ENCODE measurements around the gene MAGOHB.
"Not testable (repeated sequence)": the region's sequence is repeated elsewhere in the genome, so short reads cannot be mapped to it uniquely, and the experiment has no call there.

The MAGOHB gene

GRCh38 chr12:10613349-10614055 lies at the start of gene MAGOHB:
Gene MAGOHB, minus strand, starts transcription at chr12:10613609. Its CDS starts 77 bp downstream, at chr12:10613532.
- peak; percentile 90 to 97 for DNase-seq

GRCh38 chr12:10661338-10661737 lies 47.9 kb upstream of the MAGOHB start:
- no peak for DNase-seq

GRCh38 chr12:10654003-10654402 lies 40.6 kb upstream of the MAGOHB start:
- DNase-seq = no peak

- no peak for DNase-seq
Observed at GRCh38 chr12:10652192-10652591, 38.8 kb upstream of the MAGOHB start.

- DNase-seq = not testable (repeated sequence)
Observed at GRCh38 chr12:10646576-10646975, 33.2 kb upstream of the MAGOHB start.

GRCh38 chr12:10645910-10646309 lies 32.5 kb upstream of the MAGOHB start:
- no peak for DNase-seq

- no peak for DNase-seq
Observed at GRCh38 chr12:10641735-10642500, 28.5 kb upstream of the MAGOHB start.

- DNase-seq = no peak
Observed at GRCh38 chr12:10638728-10639127, 25.3 kb upstream of the MAGOHB start.

- DNase-seq = no peak
Observed at GRCh38 chr12:10636611-10637010, 23.2 kb upstream of the MAGOHB start.

- no peak for DNase-seq
Observed at GRCh38 chr12:10636124-10636523, 22.7 kb upstream of the MAGOHB start.

- no peak for DNase-seq
Observed at GRCh38 chr12:10635306-10635705, 21.9 kb upstream of the MAGOHB start.

- DNase-seq = no peak
Observed at GRCh38 chr12:10634427-10634826, 21.0 kb upstream of the MAGOHB start.

- DNase-seq = no peak
Observed at GRCh38 chr12:10633541-10633940, 20.1 kb upstream of the MAGOHB start.

GRCh38 chr12:10632226-10632625 lies 18.8 kb upstream of the MAGOHB start:
- DNase-seq = no peak

GRCh38 chr12:10624605-10625004 lies 11.2 kb upstream of the MAGOHB start:
- DNase-seq = no peak

GRCh38 chr12:10623131-10623530 lies 9.7 kb upstream of the MAGOHB start:
- DNase-seq = no peak

- no peak for DNase-seq
Observed at GRCh38 chr12:10621278-10621677, 7.9 kb upstream of the MAGOHB start.

- no peak for DNase-seq
Observed at GRCh38 chr12:10620078-10620779, 6.8 kb upstream of the MAGOHB start.

- no peak for DNase-seq
Observed at GRCh38 chr12:10618338-10618987, 5.1 kb upstream of the MAGOHB start.

- DNase-seq = no peak
Observed at GRCh38 chr12:10617863-10618262, 4.5 kb upstream of the MAGOHB start.

- DNase-seq = no peak
Observed at GRCh38 chr12:10615532-10615931, 2.1 kb upstream of the MAGOHB start.

GRCh38 chr12:10614056-10614370 lies 604 bp upstream of the MAGOHB start:
- no peak for DNase-seq

GRCh38 chr12:10612984-10613348 lies 443 bp downstream of the MAGOHB start:
- DNase-seq = no peak

GRCh38 chr12:10612110-10612509 lies 1.3 kb downstream of the MAGOHB start:
- no peak for DNase-seq
